Cardiac fibroblast (primary cell): ENCODE results near the gene ASH1L.
"Not testable (repeated sequence)": the region's sequence is repeated elsewhere in the genome, so short reads cannot be mapped to it uniquely, and the experiment has no call there.

ENCODE experiments used
- DNase-seq, 2 donors: peaks; one replicate each; pipeline versions ENCODE4 v3.0.0 to v3.0.0-alpha.2; 2010; ENCODE audit warnings: low read depth in 2 of 2
- H3K4me3 ChIP-seq, 2 donors: replicated peaks in 1 of 2; 1 replicate in 1 of 2; 2 replicates in 1 of 2; pipeline ENCODE4 v1.5.1; 2011; ENCODE audit warnings: low read depth in 2 of 2, low read length in 2 of 2, mild to moderate bottlenecking in 2 of 2, moderate library complexity in 1 of 2
- TF ChIP-seq, protein P1 (sequence below): IDR thresholded peaks from one replicate; pipeline ENCODE4 v1.5.1; 2011; ENCODE audit warnings: low read depth, mild to moderate bottlenecking, low read length, inconsistent platforms

Gene ASH1L

DNA sequence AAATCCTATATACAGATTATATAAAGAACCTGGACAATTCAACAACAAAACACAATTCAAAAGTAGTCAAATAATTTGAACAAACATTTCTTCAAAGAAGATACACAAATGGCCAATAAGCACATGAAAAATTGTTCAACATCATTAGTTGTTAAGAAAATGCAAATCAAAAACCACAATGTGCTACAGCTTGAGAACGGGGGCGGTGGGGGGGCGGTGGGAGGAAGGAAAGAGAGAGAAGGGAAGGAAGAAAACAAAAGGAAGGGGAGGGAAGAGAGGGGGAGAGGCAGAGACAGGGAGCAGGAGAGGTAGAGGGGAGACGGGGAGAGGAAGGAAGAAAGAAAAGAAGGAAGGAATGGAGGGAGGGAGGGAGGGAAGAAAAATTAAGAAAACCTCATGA is 44.1 kb downstream of the ASH1L start:
- no peak for DNase-seq
- H3K4me3 ChIP-seq, result no peak overlapping the region
- TF ChIP-seq, protein P1, sequence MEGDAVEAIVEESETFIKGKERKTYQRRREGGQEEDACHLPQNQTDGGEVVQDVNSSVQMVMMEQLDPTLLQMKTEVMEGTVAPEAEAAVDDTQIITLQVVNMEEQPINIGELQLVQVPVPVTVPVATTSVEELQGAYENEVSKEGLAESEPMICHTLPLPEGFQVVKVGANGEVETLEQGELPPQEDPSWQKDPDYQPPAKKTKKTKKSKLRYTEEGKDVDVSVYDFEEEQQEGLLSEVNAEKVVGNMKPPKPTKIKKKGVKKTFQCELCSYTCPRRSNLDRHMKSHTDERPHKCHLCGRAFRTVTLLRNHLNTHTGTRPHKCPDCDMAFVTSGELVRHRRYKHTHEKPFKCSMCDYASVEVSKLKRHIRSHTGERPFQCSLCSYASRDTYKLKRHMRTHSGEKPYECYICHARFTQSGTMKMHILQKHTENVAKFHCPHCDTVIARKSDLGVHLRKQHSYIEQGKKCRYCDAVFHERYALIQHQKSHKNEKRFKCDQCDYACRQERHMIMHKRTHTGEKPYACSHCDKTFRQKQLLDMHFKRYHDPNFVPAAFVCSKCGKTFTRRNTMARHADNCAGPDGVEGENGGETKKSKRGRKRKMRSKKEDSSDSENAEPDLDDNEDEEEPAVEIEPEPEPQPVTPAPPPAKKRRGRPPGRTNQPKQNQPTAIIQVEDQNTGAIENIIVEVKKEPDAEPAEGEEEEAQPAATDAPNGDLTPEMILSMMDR, result no peak

- DNase-seq, result peak in 1 of 2 donors; percentile 35
- TF ChIP-seq, protein P1, result no peak
- no peak overlapping the region for H3K4me3 ChIP-seq
Measured at GRCh38 chr1:155514582-155515187, 47.9 kb downstream of the ASH1L start.

DNA sequence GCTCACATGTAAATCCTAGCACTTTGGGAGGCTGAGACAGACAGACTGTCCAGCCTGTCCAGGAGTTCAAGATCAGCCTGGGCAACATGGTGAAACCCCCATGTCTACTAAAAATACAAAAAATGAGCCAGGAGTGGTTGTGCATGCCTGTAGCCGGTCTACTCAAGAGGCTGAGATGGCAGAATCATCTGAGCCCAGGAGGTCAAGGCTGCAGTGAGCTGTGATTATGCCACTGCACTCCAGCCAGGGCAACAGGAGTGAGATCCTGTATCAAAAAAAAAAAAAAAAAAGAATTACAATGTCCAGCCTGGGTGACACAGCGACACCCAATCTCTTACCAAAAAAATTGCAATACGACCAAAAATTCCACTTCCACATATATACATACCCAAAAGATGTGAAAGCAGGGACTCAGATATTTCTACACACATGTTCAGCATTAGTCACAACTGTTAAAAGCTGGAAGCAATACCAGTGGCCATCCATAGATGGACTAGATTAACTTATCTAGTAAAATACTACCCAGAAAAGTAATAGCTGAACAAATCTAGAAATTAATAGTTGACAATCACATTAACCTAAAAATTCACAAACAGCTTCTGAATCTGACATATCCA is 49.2 kb downstream of the ASH1L start:
- TF ChIP-seq, protein P1, result peak; percentile 26
- no peak overlapping the region for H3K4me3 ChIP-seq
- DNase-seq, result peak in 1 of 2 donors; percentile 78

GRCh38 chr1:155511385-155511784 is 51.2 kb downstream of the ASH1L start:
- not testable (repeated sequence) for H3K4me3 ChIP-seq
- DNase-seq, result peak in 1 of 2 donors; percentile 36

- TF ChIP-seq, protein P1, result no peak
Measured at GRCh38 chr1:155509064-155509463, 53.5 kb downstream of the ASH1L start.

GRCh38 chr1:155507945-155508344 is 54.7 kb downstream of the ASH1L start:
- TF ChIP-seq, protein P1, result no peak
- DNase-seq, result no peak
- H3K4me3 ChIP-seq, result no peak overlapping the region

More at GRCh38 chr1:155509064-155509463, 53.5 kb downstream of the ASH1L start:
- DNase-seq, result no peak
- H3K4me3 ChIP-seq, result no peak overlapping the region

DNA sequence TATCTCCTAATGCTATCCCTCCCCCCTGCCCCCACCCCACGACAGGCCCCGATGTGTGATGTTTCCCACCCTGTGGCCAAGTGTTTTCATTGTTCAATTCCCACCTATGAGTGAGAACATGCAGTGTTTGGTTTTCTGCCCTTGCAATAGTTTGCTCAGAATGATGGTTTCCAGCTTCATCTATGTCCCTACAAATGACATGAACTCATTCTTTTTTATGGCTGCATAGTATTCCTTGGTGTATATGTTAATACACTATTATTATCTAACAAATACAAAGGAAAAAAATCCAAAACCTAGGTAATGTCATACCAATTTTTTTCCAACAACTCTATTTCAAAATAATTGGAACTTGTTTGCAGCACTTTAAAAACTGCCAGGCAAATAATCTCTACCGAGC is 56.6 kb downstream of the ASH1L start:
- H3K4me3 ChIP-seq, DNase-seq: not testable (repeated sequence)

- DNase-seq, result peak; percentile 60 to 71
- TF ChIP-seq, protein P1, result peak; percentile 45
- no peak overlapping the region for H3K4me3 ChIP-seq
Measured at GRCh38 chr1:155504207-155504606, 58.4 kb downstream of the ASH1L start.
